CD14-positive monocyte (primary cell): ENCODE measurements around the gene NRGN. TPM values are rescaled to one million over a fixed set of nuclear protein-coding genes. Genes with fewer than 3 reads are reported as not detected.

ENCODE experiments used
- DNase-seq, 3 donors: peaks; one replicate each; pipeline ENCODE4 v3.0.0-alpha.2; 2011 to 2022
- H2AFZ ChIP-seq: 2 replicates; pipeline ENCODE4 v1.6.0; 2012; ENCODE audit warnings: mild to moderate bottlenecking, low read depth, low read length, inconsistent platforms; ENCODE audit not compliant: insufficient read depth, poor library complexity, severe bottlenecking
- H3K27ac ChIP-seq, 2 donors: 1 replicate in 1 of 2; 2 replicates in 1 of 2; pipeline ENCODE4 v1.5.1; 2012 to 2013; ENCODE audit warnings: low read length in 2 of 2, control low read depth in 1 of 2, inconsistent platforms in 1 of 2, low read depth in 1 of 2, mild to moderate bottlenecking in 1 of 2
- H3K27me3 ChIP-seq, 2 donors: one replicate each; pipeline versions ENCODE4 v1.6.0 to v1.6.1; 2011 to 2013; ENCODE audit warnings: low read length in 2 of 2; ENCODE audit not compliant: control insufficient read depth in 2 of 2, insufficient read depth in 2 of 2
- H3K36me3 ChIP-seq, 2 donors: replicated peaks in 1 of 2; 1 replicate in 1 of 2; 2 replicates in 1 of 2; pipeline versions ENCODE4 v1.5.1 to v1.6.1; 2012 to 2013; ENCODE audit warnings: low read length in 2 of 2, control low read depth in 1 of 2, inconsistent platforms in 1 of 2, mild to moderate bottlenecking in 1 of 2; ENCODE audit not compliant: insufficient read depth in 2 of 2, control insufficient read depth in 1 of 2
- H3K4me1 ChIP-seq, 2 donors: 1 replicate in 1 of 2; 2 replicates in 1 of 2; pipeline versions ENCODE4 v1.5.1 to v1.6.1; 2012 to 2013; ENCODE audit warnings: low read length in 2 of 2, control low read depth in 1 of 2, inconsistent platforms in 1 of 2, mild to moderate bottlenecking in 1 of 2, moderate library complexity in 1 of 2; ENCODE audit not compliant: insufficient read depth in 2 of 2, control insufficient read depth in 1 of 2
- H3K4me2 ChIP-seq: replicated peaks from 2 replicates; pipeline ENCODE3; 2012; ENCODE audit warnings: low read length, moderate library complexity, mild to moderate bottlenecking; ENCODE audit not compliant: poor library complexity, severe bottlenecking; ENCODE audit errors: extremely low read depth
- H3K4me3 ChIP-seq, 3 experiments: fragments of 200-600 bp in 1 of 3; sonication (generic) in 1 of 3; replicated peaks in 1 of 3; 1 replicate in 2 of 3; 2 replicates in 1 of 3; pipeline ENCODE4 v1.5.1; 2011 to 2013; ENCODE audit warnings: low read length in 3 of 3, mild to moderate bottlenecking in 3 of 3, control low read depth in 2 of 3, low read depth in 2 of 3, inconsistent platforms in 1 of 3, moderate library complexity in 1 of 3
- H3K79me2 ChIP-seq: 2 replicates; pipeline ENCODE4 v1.6.0; 2012; ENCODE audit warnings: mild to moderate bottlenecking, control low read depth, inconsistent platforms, low read length, moderate library complexity; ENCODE audit not compliant: insufficient read depth
- H3K9ac ChIP-seq: 2 replicates; pipeline ENCODE4 v1.6.0; 2017; ENCODE audit warnings: low read length, mild to moderate bottlenecking; ENCODE audit not compliant: insufficient read depth, poor library complexity, severe bottlenecking
- H3K9me3 ChIP-seq, 2 donors: replicated peaks in 1 of 2; 1 replicate in 1 of 2; 2 replicates in 1 of 2; pipeline versions ENCODE4 v1.5.1 to v1.6.1; 2012 to 2013; ENCODE audit warnings: low read length in 2 of 2, control low read depth in 1 of 2; ENCODE audit not compliant: control insufficient read depth in 1 of 2, insufficient read depth in 1 of 2
- H4K20me1 ChIP-seq: 2 replicates; pipeline ENCODE4 v1.6.0; 2012; ENCODE audit warnings: mild to moderate bottlenecking, low read length, control low read depth, moderate library complexity; ENCODE audit not compliant: insufficient read depth
- H3K27ac Mint-ChIP-seq, 7 donors: one replicate each; pipeline ENCODE4 v1.8.0; 2020; ENCODE audit warnings: mild to moderate bottlenecking in 7 of 7, mixed read lengths in 7 of 7, moderate library complexity in 6 of 7, inconsistent platforms in 2 of 7
- H3K27me3 Mint-ChIP-seq, 3 donors: one replicate each; pipeline ENCODE4 v1.8.0; 2021 to 2022; ENCODE audit warnings: low read depth in 3 of 3, mild to moderate bottlenecking in 3 of 3, mixed read lengths in 3 of 3, moderate library complexity in 3 of 3, inconsistent platforms in 1 of 3
- H3K36me3 Mint-ChIP-seq, 2 donors: one replicate each; pipeline ENCODE4 v1.8.0; 2020; ENCODE audit warnings: mixed read lengths in 2 of 2, inconsistent platforms in 1 of 2, mild to moderate bottlenecking in 1 of 2
- H3K4me1 Mint-ChIP-seq: one replicate; pipeline ENCODE4 v1.8.0; 2020; ENCODE audit warnings: mild to moderate bottlenecking, mixed read lengths
- H3K4me3 Mint-ChIP-seq, 2 donors: one replicate each; pipeline ENCODE4 v1.8.0; 2020; ENCODE audit warnings: mild to moderate bottlenecking in 2 of 2, mixed read lengths in 2 of 2, moderate library complexity in 1 of 2
- H3K9me3 Mint-ChIP-seq, 7 donors: one replicate each; pipeline ENCODE4 v1.8.0; 2020 to 2022; ENCODE audit warnings: mixed read lengths in 7 of 7, mild to moderate bottlenecking in 6 of 7, moderate library complexity in 6 of 7, inconsistent platforms in 2 of 7
- WGBS: methylation state at CpG from one replicate; pipeline ENCODE4 v1.1.5; 2013; ENCODE audit warnings: missing lambda C conversion rate; ENCODE audit not compliant: insufficient coverage; 5-methylcytosine and 5-hydroxymethylcytosine counted together
- intact Hi-C, 2 donors: fragments of 100-400 bp; cut with micrococcal nuclease; formaldehyde crosslinking; loops; one replicate each; pipeline versions ENCODE4 v1.15.0 to v1.15.1; 2023
- polyA plus RNA-seq, 3 donors: library from polyadenylated mRNA; depleted of rRNA in 1 of 3; unstranded in 2 of 3; stranded (reverse) in 1 of 3; fragments of 300-500 nt in 2 of 3; fragments of >200 nt in 1 of 3; fragmentation: Illumina TruSeq in 2 of 3; gene quantifications; 1 replicate in 2 of 3; 2 replicates in 1 of 3; pipeline ENCODE4 v1.2.3, GENCODE V29; 2012 to 2021
- TF ChIP-seq, protein P1 (sequence below): fragments of 200-600 bp; IDR thresholded peaks from one replicate; pipeline ENCODE4 v1.8.0; 2022; ENCODE audit warnings: antibody characterized with exemption, mild to moderate bottlenecking

NRGN gene
- polyA plus RNA-seq, 3 donors: 17.2 to 125 (median 19.2) TPM

DNA sequence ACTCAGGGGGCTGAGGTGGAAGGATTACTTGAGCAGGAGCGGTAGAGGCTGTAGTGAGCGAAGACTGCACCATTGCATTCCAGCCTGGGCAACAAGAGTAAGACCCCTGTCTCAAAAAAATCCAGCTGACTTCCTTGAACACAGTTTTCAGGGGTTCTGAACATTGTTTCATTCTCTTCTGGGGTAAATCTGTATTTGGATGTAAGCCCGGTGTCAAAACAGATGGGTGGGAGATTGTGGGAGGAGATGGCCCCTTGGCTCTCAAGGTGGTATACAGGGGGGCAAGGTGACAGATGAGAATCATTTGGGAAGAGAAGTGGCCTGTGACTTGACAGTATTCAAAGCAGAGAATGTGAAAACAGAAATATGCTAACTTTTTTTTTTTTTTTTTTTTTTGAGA, 17.6 kb downstream of the NRGN start:
- peaks cover 5% of the 10 kb centered on the region for H4K20me1 ChIP-seq
- H3K4me2 ChIP-seq: no peak overlapping the region
- Mint-ChIP-seq H3K27me3 (peaks cover 46 to 56% (median 46%) of the 10 kb centered on the region in 3 donors), H3K27ac (no peak overlapping the region), H3K9me3 (peaks cover 0 to 19% (median 12%) of the 10 kb centered on the region in 7 donors), H3K36me3 (peaks cover 5 to 8% of the 10 kb centered on the region in 2 donors), H3K4me1 (peaks cover 54% of the 10 kb centered on the region), H3K4me3 (no peak overlapping the region)
- H3K27me3 ChIP-seq: peaks cover 27 to 37% of the 10 kb centered on the region in 2 donors
- H3K79me2 ChIP-seq: no peaks in the 10 kb centered on the region
- TF ChIP-seq, protein P1, sequence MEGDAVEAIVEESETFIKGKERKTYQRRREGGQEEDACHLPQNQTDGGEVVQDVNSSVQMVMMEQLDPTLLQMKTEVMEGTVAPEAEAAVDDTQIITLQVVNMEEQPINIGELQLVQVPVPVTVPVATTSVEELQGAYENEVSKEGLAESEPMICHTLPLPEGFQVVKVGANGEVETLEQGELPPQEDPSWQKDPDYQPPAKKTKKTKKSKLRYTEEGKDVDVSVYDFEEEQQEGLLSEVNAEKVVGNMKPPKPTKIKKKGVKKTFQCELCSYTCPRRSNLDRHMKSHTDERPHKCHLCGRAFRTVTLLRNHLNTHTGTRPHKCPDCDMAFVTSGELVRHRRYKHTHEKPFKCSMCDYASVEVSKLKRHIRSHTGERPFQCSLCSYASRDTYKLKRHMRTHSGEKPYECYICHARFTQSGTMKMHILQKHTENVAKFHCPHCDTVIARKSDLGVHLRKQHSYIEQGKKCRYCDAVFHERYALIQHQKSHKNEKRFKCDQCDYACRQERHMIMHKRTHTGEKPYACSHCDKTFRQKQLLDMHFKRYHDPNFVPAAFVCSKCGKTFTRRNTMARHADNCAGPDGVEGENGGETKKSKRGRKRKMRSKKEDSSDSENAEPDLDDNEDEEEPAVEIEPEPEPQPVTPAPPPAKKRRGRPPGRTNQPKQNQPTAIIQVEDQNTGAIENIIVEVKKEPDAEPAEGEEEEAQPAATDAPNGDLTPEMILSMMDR: no peak
- H3K4me3 ChIP-seq: no peak overlapping the region
- intact Hi-C loops: loop anchor here in 1 of 2 donors (5.0 kb wide), 1 partner anchor 35 kb away; no protein-coding TSS in a partner anchor
- no peak for DNase-seq
- peaks cover 3 to 14% of the 10 kb centered on the region in 2 donors for H3K9me3 ChIP-seq
- no peak overlapping the region for H3K9ac ChIP-seq
- H3K27ac ChIP-seq: no peak overlapping the region
- 100% methylated on average over 3 of the region's 3 CpGs for WGBS
- H2AFZ ChIP-seq: no peak overlapping the region
- peaks cover 57 to 64% of the 10 kb centered on the region in 2 donors for H3K4me1 ChIP-seq
- H3K36me3 ChIP-seq: no peaks in the 10 kb centered on the region

DNA sequence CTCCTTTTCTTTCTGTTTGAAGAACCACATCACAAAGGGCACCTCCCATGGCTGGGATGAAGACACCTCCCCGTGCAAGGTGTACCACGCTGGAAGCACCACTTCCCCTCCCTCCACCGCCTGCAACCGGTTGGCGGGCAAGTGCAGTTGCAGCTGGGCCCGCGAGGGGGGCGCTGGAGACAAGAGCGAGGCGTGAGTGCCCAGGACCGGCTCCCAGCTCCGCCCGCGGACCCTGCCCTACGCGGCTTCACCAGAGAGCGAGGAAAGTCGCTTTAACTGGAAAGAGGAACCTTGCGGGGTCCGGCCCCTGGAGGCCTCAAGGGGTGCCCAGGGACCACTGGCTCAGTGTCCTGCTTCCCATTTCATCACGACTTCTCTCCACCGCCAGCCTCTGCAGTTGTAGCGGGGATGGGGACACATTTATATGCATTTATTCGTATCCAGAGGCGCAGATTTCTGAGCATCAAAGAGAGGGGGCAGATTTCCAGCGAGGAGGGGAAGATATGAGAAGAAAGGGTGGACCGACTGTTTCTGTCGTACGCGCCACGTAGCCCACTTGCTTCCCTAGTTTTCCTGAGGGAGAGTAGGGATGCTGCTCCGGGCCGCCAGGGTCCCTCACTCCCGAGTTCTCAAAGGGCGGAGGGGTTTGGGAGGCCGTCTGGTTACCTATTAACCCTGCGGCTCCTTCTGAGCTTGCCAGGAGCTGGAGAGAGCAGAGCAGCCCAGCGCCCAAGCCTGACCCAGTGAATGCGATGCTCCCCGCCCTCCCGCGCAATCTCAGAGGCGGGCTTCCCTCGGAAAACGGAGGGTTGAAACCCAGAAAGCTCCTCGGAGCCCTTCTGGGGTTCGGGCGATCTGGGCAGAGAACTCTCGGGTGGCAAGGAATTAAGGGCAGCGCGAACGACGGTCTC, 18.9 kb downstream of the NRGN start:
- H3K27ac ChIP-seq: no peak overlapping the region
- H3K9ac ChIP-seq: no peak overlapping the region
- WGBS: 25% methylated on average over 48 of the region's 53 CpGs
- H3K4me2 ChIP-seq: peak overlapping the region; percentile 68
- peaks cover 50 to 67% (median 54%) of the 10 kb centered on the region in 3 donors for H3K27me3 Mint-ChIP-seq
- peaks cover 53 to 61% of the 10 kb centered on the region in 2 donors for H3K4me1 ChIP-seq
- peaks cover 29 to 45% of the 10 kb centered on the region in 2 donors for H3K27me3 ChIP-seq
- TF ChIP-seq, protein P1: peak; percentile 87
- peaks cover 5 to 10% of the 10 kb centered on the region in 2 donors for H3K36me3 Mint-ChIP-seq
- peaks cover 50% of the 10 kb centered on the region for H3K4me1 Mint-ChIP-seq
- peaks cover 0 to 23% (median 12%) of the 10 kb centered on the region in 7 donors for H3K9me3 Mint-ChIP-seq
- no peaks in the 10 kb centered on the region for H3K79me2 ChIP-seq
- intact Hi-C loops: loop anchor here in 1 of 2 donors (5.0 kb wide), 1 partner anchor 34 kb away; no protein-coding TSS in a partner anchor
- H3K9me3 ChIP-seq: peaks cover 3 to 14% of the 10 kb centered on the region in 2 donors
- H3K4me3 ChIP-seq: peak overlapping the region in 1 of 3 experiments; percentile 58
- no peaks in the 10 kb centered on the region for H3K36me3 ChIP-seq
- H2AFZ ChIP-seq: peak overlapping the region; percentile 4
- peaks cover 5% of the 10 kb centered on the region for H4K20me1 ChIP-seq
- peak overlapping the region; percentile 77 to 94 for H3K4me3 Mint-ChIP-seq
- DNase-seq: peak; percentile 84 to 88 (median 87)
- H3K27ac Mint-ChIP-seq: peak overlapping the region in 1 of 7 donors; percentile 27
